Superior temporal gyrus (tissue), 1 donor: ENCODE results near the gene SYT15B.
"Not testable (repeated sequence)": the region's sequence is repeated elsewhere in the genome, so short reads cannot be mapped to it uniquely, and the experiment has no call there.

Source experiments
- DNase-seq: peaks from one replicate; pipeline ENCODE4 v3.0.0-alpha.2; 2016; ENCODE audit errors: extremely low spot score

SYT15B gene

GRCh38 chr10:47763554-47764175, at the start of gene SYT15B:
Gene SYT15B, minus strand, starts transcription at chr10:47763592. Its CDS starts 952 bp downstream, at chr10:47762640.
- not testable (repeated sequence) for DNase-seq

- not testable (repeated sequence) for DNase-seq
These were observed 16.2 kb upstream of the SYT15B start for GRCh38 chr10:47779590-47779989.

GRCh38 chr10:47775361-47776231, 12.2 kb upstream of the SYT15B start:
- peak; percentile 62 for DNase-seq

DNA sequence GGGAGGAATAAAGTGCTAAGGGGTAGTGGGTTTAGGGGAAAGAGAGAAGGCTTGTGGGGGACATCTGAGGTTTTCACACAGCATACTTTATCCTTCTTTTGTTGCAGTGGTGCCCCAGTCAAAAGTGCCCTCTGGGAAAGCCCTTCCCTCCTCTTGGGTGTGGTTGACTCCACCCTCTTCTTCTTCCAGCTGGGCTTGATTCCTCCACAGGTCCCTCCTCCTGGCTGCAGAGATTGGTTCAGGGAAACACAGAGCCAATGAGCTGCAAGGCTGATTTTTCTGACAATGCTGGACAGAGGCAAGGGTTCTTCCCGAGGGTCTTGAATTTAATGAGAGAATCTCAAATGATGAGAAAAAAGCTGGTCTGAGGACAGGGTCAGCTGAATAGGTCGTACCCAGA, 7.4 kb upstream of the SYT15B start:
- DNase-seq = not testable (repeated sequence)

DNA sequence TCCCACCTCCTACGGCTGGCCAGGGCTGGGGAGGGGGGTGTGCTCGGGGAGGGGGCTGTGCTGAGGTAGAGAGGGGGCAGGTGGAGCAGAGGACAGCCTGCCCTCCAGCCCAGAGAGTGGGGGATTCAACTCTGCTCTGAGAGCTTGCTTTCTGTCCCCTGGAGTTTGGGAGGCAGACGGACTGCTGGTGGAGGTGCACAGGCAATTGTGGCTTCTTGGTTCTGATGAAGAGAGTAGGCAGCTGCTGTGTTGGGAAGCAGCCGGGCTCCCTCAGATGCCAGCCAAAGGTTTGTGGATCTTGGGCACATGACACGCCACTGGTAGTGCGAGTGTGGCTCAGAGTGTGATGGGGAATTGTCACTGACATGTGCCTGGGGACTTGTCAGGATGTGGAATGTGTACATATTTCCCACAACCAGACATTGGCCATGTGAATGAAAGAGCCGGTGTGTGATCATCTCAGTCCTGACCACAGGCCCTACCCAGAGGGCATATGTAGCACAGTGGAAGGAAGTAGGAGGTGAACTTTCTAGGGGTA, 5.3 kb upstream of the SYT15B start:
- not testable (repeated sequence) for DNase-seq

GRCh38 chr10:47768085-47768484, 4.7 kb upstream of the SYT15B start:
- DNase-seq = peak; percentile 4

- DNase-seq = not testable (repeated sequence)
These were observed 3.8 kb upstream of the SYT15B start for GRCh38 chr10:47767236-47767635.

DNA sequence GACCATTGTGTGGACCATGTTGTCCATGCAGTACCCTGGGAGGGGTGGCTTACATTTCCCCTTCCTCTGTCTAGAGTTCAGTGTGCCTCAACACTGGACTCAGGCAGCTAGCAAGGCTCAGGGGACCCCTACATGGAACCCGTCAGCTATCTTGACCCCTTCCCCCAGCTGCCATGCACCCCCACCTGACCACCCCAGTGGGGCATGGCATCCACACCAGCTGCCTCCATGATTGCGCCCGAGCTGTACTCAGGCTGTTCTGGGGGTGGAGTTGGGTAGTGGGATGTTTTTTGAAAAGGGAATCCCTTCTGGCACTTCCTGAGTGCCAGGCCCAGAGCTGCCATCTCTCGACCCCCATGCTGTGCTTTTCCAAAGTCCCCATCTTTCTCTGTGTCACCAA, 1.8 kb upstream of the SYT15B start:
- not testable (repeated sequence) for DNase-seq

- not testable (repeated sequence) for DNase-seq
These were observed 478 bp downstream of the SYT15B start for GRCh38 chr10:47762674-47763553.

DNA sequence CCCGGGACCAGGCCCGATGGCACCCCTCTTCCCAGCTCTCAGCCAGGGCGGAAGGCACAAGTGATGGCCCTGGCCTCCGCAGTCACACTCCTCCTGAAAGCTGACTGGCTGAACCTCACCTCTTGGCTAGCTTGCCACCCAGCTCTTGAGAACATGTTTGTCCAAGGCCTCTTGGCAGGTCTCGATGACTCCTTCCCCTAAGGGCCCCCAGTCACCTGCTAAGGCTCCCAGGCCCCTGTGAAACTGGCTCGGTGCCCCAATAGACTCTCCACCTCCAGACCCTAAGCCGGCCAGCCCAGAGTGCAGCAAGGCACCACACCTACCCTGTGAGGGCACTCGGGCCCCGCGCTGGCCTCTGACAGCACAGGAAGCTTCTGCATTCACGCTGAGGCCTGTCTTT, 4.5 kb downstream of the SYT15B start:
- not testable (repeated sequence) for DNase-seq

- DNase-seq = not testable (repeated sequence)
These were observed 7.2 kb downstream of the SYT15B start for GRCh38 chr10:47756169-47756568.

DNA sequence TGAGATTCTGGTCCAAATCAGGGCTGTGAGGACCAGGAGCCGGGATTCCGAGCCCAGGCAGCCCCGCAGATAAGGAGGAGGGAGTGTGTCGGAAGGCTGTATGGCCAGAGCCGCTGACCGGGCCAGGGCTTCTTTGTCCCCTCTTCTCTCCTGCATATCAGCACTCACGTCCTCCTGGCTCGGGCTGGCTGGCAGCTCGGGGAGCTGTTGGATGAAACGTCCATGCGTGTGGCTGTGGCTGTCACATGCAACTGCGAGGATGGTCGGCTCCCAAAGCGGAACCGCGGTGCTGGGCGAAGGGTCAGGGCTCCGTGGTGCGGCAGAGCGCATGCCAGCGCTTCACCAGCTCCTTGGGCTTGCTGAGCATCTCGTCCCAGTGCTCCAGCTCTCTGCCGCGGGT, 9.5 kb downstream of the SYT15B start:
- not testable (repeated sequence) for DNase-seq

DNA sequence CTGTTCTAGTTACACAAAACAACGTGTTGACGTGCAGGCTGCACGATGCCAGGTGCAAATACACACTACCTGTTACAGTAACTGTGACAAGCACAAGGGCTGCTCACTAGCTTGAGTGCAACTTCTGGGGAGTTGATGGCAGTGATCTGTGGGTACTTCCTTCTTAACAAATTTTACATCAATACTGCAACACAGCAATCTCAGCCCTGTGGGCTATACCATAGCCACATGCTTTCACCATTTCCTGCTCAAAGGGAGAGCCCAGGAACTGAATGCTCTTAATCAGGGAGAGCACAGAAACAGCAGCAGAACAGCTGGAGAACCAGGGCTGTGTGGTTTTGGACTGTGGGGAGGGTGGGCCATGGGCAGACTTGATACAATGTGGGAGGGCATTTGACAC, 10.2 kb downstream of the SYT15B start:
- not testable (repeated sequence) for DNase-seq

GRCh38 chr10:47751821-47752220, 11.6 kb downstream of the SYT15B start:
- DNase-seq = not testable (repeated sequence)

GRCh38 chr10:47750360-47750759, 13.0 kb downstream of the SYT15B start:
- DNase-seq = not testable (repeated sequence)

GRCh38 chr10:47746780-47747376, 16.5 kb downstream of the SYT15B start:
- not testable (repeated sequence) for DNase-seq

DNA sequence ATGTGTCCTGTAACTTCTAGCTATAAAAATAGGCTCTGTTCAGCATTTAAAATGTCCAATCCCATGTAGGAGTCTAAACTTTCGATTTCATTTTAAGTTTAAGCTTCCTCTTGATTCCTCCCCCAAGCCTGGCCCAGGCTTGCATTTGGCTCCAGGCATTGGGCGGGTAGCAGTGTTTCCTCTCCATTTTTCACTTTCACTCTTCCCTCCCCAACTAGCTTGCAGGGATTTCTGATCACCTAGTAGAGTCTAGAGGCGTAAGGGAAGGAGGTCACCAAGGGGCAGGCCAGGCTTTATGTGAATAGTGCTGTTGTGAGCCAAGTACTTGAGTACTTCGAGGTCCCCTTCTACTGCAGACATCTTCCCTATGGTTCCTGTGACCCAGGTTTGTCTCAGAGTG, 18.5 kb downstream of the SYT15B start:
- DNase-seq = not testable (repeated sequence)

DNA sequence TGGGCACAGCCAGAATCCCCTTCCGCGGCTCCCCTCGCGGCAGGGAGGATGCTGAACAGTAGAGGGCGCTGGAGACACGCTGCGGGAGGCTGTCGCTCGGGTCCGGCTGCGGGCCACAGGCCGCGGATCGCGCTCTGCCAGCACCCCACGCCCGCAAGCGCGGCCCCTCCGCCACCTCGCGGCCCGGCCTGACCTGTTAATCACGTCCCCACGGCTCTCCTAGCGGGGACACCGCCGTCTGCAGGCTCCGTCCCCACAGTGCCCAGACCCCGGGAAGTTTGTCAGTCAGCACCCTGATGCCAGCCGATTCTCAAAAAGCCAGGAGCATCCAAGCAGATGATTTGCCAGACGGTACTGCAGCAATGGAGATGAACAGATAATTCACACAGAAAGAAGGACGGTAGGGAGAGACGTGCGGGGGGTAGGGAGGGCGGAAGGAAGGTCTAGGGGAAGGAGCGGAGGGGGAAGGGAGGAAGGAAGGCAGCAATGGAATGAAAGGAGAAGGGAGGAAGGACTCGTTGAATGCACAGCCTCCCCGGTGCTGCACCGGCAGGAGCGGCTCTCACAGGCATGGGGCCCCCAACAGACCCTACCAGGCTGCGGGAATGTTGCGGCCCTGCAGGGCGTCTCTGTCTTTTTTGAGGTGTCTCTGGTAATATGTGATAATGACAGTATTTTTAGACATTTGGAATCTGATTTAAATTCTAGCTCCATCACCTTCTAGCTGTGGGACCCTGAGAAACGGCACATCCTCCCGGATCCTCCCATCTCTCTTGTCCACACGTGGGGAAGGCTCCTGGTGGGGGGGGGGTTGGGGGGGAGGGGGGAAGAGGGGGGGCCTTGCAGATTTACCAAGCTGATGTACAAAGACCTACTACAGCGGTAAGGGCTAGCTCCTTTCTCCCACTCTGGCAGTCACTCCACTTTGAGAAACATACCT, 19.5 kb downstream of the SYT15B start:
- peak; percentile 6 for DNase-seq

DNA sequence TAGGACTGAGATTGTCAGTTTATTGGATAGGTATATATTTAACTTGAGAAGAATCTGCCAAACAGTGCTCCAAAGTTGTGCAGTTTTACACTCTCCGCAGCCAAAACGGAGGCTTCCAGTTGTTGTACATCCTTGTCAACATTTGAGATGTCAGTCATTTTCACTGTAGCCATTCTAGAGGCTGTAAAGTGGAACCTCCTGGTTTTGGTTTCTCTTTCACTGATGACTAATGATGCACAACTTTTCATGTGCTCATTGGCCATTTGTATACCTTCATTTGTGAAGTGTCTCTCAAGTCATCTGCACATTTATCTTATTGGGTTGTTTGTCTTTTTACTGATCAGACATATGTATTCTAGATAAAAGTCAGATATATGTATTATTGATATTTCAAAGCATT, 22.5 kb downstream of the SYT15B start:
- not testable (repeated sequence) for DNase-seq

DNA sequence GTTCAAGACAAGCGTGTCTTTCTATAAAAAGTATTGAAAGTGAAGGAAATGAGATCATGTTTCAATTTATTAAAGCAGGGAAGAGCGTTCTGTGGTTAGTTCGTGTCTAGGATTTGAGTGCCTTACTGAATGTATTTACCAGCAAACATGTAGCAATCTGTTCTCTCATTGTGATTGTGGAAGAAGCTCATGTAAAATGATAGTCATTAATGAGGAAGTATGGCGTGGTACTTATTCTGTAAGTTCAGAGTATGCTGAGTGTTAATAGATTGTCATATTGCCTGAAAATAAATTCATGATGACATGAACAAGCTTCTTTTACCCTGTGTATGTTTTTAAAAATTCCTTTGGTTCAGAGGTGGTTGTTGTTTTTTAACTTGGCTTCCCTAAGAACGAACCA, 32.5 kb downstream of the SYT15B start:
- not testable (repeated sequence) for DNase-seq
